PFSK-1 (cell line): Measurements from ENCODE around the gene RGL1.

Experiments used
- FOXP2 ChIP-seq: optimal IDR thresholded peaks from 2 replicates; pipeline ENCODE3; 2011; ENCODE audit warnings: borderline replicate concordance, control low read depth, inconsistent platforms; ENCODE audit not compliant: insufficient read depth; ENCODE audit errors: extremely low read length, extremely low read depth
- POLR2AphosphoS5 ChIP-seq: IDR thresholded peaks from 2 replicates; pipeline ENCODE4 v1.6.1; 2012; ENCODE audit warnings: low read depth, mild to moderate bottlenecking, control low read depth, low read length, moderate library complexity
- REST ChIP-seq, 2 experiments: IDR thresholded peaks; 2 replicates each; pipeline versions ENCODE4 v1.6.1 to v1.8.0; 2011 to 2012; ENCODE audit warnings: low read depth in 2 of 2, low read length in 2 of 2, control low read depth in 1 of 2, inconsistent platforms in 1 of 2, mild to moderate bottlenecking in 1 of 2, moderate library complexity in 1 of 2; ENCODE audit not compliant: insufficient read depth in 1 of 2
- SIN3A ChIP-seq: IDR thresholded peaks from 2 replicates; pipeline ENCODE4 v1.6.1; 2012; ENCODE audit warnings: mild to moderate bottlenecking, low read length, moderate library complexity, borderline replicate concordance; ENCODE audit not compliant: insufficient read depth
- TAF1 ChIP-seq: IDR thresholded peaks from 2 replicates; pipeline ENCODE4 v1.6.1; 2012; ENCODE audit warnings: low read length, control low read depth, borderline replicate concordance; ENCODE audit not compliant: insufficient read depth

The RGL1 gene

DNA sequence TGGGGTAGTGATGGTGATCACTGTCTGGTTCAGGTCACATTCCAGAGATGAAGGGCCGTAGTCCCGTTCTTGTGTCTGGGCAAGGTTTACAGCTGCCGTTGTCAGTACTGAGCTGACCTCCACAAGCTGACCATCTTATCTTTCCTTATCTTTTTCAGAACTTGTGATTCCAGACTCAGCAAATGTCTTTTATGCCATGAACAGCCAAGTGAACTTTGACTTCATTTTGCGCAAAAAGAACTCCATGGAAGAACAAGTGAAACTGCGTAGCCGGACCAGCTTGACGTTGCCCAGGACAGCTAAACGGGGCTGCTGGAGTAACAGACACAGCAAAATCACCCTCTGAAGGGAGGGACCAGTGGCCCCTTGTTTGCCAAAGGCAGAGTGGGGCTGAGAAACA, 121.0 kb downstream of the RGL1 start:
- TF ChIP-seq POLR2AphosphoS5 (no peak), FOXP2 (no peak), REST (IDR thresholded peaks at IDR 0.05; ENCODE audit: insufficient read depth in 1 of 2, low read depth in 2 of 2, low read length in 2 of 2) (no peak), TAF1 (no peak), SIN3A (no peak)

- TF ChIP-seq TAF1: no peak
- TF ChIP-seq REST (IDR thresholded peaks at IDR 0.05; ENCODE audit: insufficient read depth in 1 of 2, low read depth in 2 of 2, low read length in 2 of 2): no peak
- no peak for TF ChIP-seq POLR2AphosphoS5
- no peak for TF ChIP-seq FOXP2
- TF ChIP-seq SIN3A: no peak
Observed at GRCh38 chr1:183926983-183927382, 122.1 kb downstream of the RGL1 start.

DNA sequence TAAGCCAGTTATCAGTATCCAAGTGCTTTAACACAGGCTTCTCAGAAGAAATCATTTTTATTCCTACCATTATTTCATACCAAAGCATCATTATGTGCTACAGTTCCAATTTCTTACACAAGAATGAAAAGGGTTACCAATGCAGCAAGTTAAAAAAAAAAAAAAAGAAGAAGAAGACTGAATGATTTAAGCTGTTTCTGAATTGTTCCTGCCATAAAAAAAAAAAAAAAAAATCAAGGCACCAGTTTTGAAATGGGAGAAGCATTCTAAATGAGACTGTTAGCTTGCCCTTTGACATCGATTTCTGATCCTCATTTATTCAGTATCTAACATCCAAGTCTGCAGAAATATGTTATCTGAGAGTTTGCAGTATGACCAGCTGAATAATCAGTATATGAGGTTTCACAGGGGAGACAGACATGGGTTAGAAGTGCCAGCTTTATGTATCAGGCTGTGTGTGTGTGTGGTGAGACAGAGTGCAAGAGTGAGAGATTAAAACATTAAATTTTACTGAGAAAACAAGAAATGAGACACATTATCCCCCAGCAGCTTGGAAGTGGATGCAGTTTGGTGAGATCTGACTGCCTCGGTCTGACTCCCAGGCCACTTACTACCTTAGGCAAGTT, 126.8 kb downstream of the RGL1 start:
- TF ChIP-seq REST (IDR thresholded peaks at IDR 0.05; ENCODE audit: insufficient read depth in 1 of 2, low read depth in 2 of 2, low read length in 2 of 2) (no peak), POLR2AphosphoS5 (no peak), TAF1 (no peak), FOXP2 (no peak), SIN3A (no peak)

- TF ChIP-seq POLR2AphosphoS5: no peak
- TF ChIP-seq REST (IDR thresholded peaks at IDR 0.05; ENCODE audit: insufficient read depth in 1 of 2, low read depth in 2 of 2, low read length in 2 of 2): no peak
Observed at GRCh38 chr1:183932412-183932811, 127.5 kb downstream of the RGL1 start.

DNA sequence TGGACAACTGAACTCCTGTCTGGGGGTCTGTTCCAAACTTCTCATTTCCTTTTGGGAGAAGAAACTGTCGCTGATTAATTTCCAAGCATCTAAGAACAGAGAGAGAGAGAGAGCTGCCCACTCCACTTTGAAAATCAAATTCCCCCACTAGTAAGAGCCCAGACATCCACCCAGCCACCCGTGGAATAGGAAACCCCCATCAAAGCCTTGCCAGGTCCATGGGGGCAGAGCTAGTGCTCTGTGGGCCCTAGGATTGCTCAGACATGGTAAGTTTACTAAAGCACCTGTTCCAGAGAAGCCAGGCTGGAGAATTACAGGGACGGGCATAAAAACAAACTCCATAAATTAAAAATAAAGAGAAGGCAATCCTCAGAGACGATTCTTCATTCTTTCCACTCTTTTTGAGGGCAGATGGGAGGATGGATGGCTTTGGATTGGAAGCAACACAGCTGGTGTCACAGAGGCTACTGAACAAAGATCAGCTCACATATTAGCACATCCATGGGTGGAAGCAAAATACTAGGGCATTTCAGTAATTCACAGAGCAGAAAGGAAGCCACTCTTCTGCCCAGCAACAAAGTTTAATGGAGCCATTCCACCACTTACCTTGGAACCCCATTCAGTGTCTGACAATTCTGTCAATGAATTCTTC, 128.7 kb downstream of the RGL1 start:
- TF ChIP-seq POLR2AphosphoS5 (no peak), TAF1 (no peak), SIN3A (no peak), REST (IDR thresholded peaks at IDR 0.05; ENCODE audit: insufficient read depth in 1 of 2, low read depth in 2 of 2, low read length in 2 of 2) (no peak), FOXP2 (no peak)
